Measurements from ENCODE around the gene ST3GAL4. TPM values are rescaled to one million over a fixed set of nuclear protein-coding genes. Genes with fewer than 3 reads are reported as not detected.

The ST3GAL4 gene
- total RNA-seq, 1 experiment from 2014 or later: 13.6 TPM

DNA sequence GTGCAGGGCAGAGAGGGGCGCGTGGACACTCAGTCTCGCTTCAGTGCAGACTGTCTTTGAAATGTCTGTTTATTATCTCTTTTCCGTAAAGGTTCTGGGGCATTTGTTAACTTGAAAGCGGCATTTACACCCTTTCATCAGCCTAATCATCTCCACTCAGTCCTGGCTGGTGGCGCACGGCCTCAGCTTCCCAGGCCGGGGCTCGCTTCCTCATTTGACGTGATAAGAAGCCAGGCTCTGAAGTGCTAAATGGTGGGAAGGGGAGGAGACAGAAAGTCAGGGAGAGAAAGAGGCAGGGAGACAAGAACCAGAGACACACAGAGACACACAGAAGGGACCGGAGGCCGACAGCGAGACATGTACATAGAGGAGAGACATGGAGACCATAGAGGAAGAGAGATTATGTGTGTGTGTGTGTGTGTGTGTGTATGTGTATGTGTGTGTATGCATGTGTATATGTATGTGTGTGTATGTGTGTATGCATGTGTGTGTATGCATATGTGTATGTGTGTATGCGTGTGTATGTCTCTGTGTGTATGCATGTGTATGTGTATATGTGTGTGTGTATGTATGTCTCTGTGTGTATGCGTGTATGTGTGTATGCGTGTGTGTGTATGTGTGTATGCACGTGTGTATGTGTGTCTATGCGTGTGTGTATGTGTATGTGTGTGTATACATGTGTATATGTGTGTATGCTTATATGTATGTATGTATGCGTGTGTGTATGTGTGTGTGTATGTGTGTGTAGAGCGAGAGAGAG, 101.5 kb downstream of the ST3GAL4 start:
- no peak overlapping the region for H3K27ac ChIP-seq (ENCODE audit: insufficient read length, low read depth, low read length)
- no peak overlapping the region for H3K4me2 ChIP-seq (ENCODE audit: insufficient read depth, insufficient read length, low read length)
- no peaks in the 10 kb centered on the region for H3K4me1 ChIP-seq (ENCODE audit: insufficient read depth, low read length)
- TF ChIP-seq, protein P1, sequence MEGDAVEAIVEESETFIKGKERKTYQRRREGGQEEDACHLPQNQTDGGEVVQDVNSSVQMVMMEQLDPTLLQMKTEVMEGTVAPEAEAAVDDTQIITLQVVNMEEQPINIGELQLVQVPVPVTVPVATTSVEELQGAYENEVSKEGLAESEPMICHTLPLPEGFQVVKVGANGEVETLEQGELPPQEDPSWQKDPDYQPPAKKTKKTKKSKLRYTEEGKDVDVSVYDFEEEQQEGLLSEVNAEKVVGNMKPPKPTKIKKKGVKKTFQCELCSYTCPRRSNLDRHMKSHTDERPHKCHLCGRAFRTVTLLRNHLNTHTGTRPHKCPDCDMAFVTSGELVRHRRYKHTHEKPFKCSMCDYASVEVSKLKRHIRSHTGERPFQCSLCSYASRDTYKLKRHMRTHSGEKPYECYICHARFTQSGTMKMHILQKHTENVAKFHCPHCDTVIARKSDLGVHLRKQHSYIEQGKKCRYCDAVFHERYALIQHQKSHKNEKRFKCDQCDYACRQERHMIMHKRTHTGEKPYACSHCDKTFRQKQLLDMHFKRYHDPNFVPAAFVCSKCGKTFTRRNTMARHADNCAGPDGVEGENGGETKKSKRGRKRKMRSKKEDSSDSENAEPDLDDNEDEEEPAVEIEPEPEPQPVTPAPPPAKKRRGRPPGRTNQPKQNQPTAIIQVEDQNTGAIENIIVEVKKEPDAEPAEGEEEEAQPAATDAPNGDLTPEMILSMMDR (conservative IDR thresholded peaks at IDR 0.05): no peak
- no peak overlapping the region for H4K5ac ChIP-seq (ENCODE audit: insufficient read length, low read depth, low read length)
- no peak overlapping the region for H3T11ph ChIP-seq (ENCODE audit: low read length)
- Mint-ChIP-seq H3K27me3 (ENCODE audit: low read depth) (peaks cover 2% of the 10 kb centered on the region; the same call in 1 of the 2 replicates), H3K36me3 (ENCODE audit: insufficient read depth in 1 of 3, low read depth in 3 of 3) (no peaks in the 10 kb centered on the region), H3K9me3 (no peaks in the 10 kb centered on the region), H3K27ac (no peak overlapping the region), H3K4me3 (no peak overlapping the region), H3K4me1 (peaks cover 7 to 18% of the 10 kb centered on the region in 2 experiments)
- no peak overlapping the region for H2BK5ac ChIP-seq (ENCODE audit: insufficient read length, low read length)
- H3K9ac ChIP-seq (ENCODE audit: extremely low read depth, insufficient read length, low read length): no peak overlapping the region
- no peak overlapping the region for H2BK15ac ChIP-seq (ENCODE audit: low read depth, low read length)
- no peaks in the 10 kb centered on the region for H3K27me3 ChIP-seq (ENCODE audit: insufficient read depth, low read length)
- H3K23me2 ChIP-seq (ENCODE audit: insufficient read length, low read depth, low read length, poor library complexity, severe bottlenecking): no peaks in the 10 kb centered on the region
- H2AFZ ChIP-seq (ENCODE audit: low read length): no peak overlapping the region
- no peak overlapping the region for H2BK20ac ChIP-seq (ENCODE audit: low read depth, low read length, poor library complexity, severe bottlenecking)
- no peak overlapping the region for H3K4ac ChIP-seq (ENCODE audit: low read depth, low read length)
- H4K91ac ChIP-seq (ENCODE audit: insufficient read length, low read depth, low read length): no peak overlapping the region
- no peak overlapping the region for H2BK12ac ChIP-seq (ENCODE audit: insufficient read length, low read depth, low read length)
- no peaks in the 10 kb centered on the region for H3K9me3 ChIP-seq (ENCODE audit: control insufficient read depth, low read depth, low read length)
- no peaks in the 10 kb centered on the region for H3K79me2 ChIP-seq (ENCODE audit: insufficient read depth, low read length)
- no peak overlapping the region for H2AK5ac ChIP-seq (ENCODE audit: insufficient read length, low read length)
- no peaks in the 10 kb centered on the region for H4K20me1 ChIP-seq (ENCODE audit: control insufficient read depth, insufficient read depth, insufficient read length)
- 100% methylated on average over 2 of the region's 20 CpGs for WGBS (ENCODE audit: extremely low coverage, insufficient read length, low lambda C conversion rate)
- H2BK120ac ChIP-seq (ENCODE audit: low read depth, low read length, poor library complexity, severe bottlenecking): no peak overlapping the region
- no peak for DNase-seq
- no peak overlapping the region for H3K56ac ChIP-seq (ENCODE audit: insufficient read length, low read depth, low read length)
- H3K18ac ChIP-seq (ENCODE audit: insufficient read length, low read depth, low read length): no peak overlapping the region
- no peak overlapping the region for H4K8ac ChIP-seq (replicated peaks; ENCODE audit: insufficient read length, low read depth, low read length)
- no peak overlapping the region for H3K14ac ChIP-seq (ENCODE audit: insufficient read depth, low read length)
- no peaks in the 10 kb centered on the region for H3K79me1 ChIP-seq (ENCODE audit: insufficient read depth, low read depth, low read length, poor library complexity, severe bottlenecking)
- no peak overlapping the region for H3K23ac ChIP-seq (ENCODE audit: insufficient read length, low read depth, low read length)

All from H9 (cell line).